H1 (cell line): Measurements from ENCODE around the gene ANKRD26. TPM values are rescaled to one million over a fixed set of nuclear protein-coding genes. Genes with fewer than 3 reads are reported as not detected.

Experiments
- HDAC6 ChIP-seq: IDR thresholded peaks from one replicate; pipeline ENCODE4 v1.7.1; 2012; ENCODE audit warnings: low read depth, mild to moderate bottlenecking, inconsistent platforms, low read length, moderate library complexity
- KDM1A ChIP-seq: fragments of 200-600, 300-600 bp; sonication (generic); IDR thresholded peaks from 2 replicates; pipeline ENCODE4 v1.7.1; 2016; ENCODE audit warnings: mild to moderate bottlenecking, low read length, borderline replicate concordance
- polyA plus RNA-seq, 7 experiments: library from polyadenylated mRNA; depleted of rRNA in 3 of 7; stranded (reverse) in 5 of 7; unstranded in 2 of 7; fragments of >200 nt in 5 of 7; fragments of 200-250 nt in 2 of 7; gene quantifications; 1 replicate in 5 of 7; 2 replicates in 1 of 7; 4 replicates in 1 of 7; pipeline versions ENCODE4 v1.2.1 to v1.2.3, GENCODE V29; 2011 to 2013; ENCODE audit warnings: missing spikeins in 2 of 7, mixed read lengths in 2 of 7
- total RNA-seq: library from RNA; stranded (reverse); fragmentation: NEBNext Ultra II Directional; extraction: Animal tissue kit (Norgen Biotek cat#: 25700); gene quantifications from 2 replicates; pipeline ENCODE4 v1.2.1, GENCODE V29; 2021
- TF ChIP-seq, protein P1 (sequence below): fragments of 300-600 bp; sonication (generic); IDR thresholded peaks from 2 replicates; pipeline ENCODE4 v1.7.1; 2012; ENCODE audit warnings: low read length, moderate library complexity, mild to moderate bottlenecking, inconsistent platforms; ENCODE audit not compliant: insufficient replicate concordance

The ANKRD26 gene
- total and polyA plus RNA-seq, 2 of the 8 experiments (the other 6 are each of a cell fraction or from before 2014, with no cell fraction given), result 1.3 to 8.8 TPM

DNA sequence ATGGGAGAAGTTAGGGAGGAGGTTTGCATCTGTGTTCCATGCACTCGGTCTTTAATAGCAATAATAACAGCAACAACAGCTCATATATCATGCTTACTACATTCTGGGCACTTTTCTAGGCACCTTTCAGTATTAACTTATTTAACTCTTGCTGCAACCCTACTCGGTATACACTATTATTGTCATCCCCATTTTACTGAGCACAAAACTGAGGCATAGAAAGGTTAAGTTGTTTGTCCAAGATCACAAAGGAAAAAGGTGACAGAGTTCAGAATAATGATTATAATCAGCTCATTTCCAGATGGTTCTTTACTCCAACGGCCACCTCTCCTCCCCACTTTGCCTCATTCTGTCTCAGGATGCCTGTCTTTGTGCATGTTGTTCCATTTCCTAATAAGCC lies 137.5 kb downstream of the ANKRD26 start (continued):
- TF ChIP-seq, protein P1, sequence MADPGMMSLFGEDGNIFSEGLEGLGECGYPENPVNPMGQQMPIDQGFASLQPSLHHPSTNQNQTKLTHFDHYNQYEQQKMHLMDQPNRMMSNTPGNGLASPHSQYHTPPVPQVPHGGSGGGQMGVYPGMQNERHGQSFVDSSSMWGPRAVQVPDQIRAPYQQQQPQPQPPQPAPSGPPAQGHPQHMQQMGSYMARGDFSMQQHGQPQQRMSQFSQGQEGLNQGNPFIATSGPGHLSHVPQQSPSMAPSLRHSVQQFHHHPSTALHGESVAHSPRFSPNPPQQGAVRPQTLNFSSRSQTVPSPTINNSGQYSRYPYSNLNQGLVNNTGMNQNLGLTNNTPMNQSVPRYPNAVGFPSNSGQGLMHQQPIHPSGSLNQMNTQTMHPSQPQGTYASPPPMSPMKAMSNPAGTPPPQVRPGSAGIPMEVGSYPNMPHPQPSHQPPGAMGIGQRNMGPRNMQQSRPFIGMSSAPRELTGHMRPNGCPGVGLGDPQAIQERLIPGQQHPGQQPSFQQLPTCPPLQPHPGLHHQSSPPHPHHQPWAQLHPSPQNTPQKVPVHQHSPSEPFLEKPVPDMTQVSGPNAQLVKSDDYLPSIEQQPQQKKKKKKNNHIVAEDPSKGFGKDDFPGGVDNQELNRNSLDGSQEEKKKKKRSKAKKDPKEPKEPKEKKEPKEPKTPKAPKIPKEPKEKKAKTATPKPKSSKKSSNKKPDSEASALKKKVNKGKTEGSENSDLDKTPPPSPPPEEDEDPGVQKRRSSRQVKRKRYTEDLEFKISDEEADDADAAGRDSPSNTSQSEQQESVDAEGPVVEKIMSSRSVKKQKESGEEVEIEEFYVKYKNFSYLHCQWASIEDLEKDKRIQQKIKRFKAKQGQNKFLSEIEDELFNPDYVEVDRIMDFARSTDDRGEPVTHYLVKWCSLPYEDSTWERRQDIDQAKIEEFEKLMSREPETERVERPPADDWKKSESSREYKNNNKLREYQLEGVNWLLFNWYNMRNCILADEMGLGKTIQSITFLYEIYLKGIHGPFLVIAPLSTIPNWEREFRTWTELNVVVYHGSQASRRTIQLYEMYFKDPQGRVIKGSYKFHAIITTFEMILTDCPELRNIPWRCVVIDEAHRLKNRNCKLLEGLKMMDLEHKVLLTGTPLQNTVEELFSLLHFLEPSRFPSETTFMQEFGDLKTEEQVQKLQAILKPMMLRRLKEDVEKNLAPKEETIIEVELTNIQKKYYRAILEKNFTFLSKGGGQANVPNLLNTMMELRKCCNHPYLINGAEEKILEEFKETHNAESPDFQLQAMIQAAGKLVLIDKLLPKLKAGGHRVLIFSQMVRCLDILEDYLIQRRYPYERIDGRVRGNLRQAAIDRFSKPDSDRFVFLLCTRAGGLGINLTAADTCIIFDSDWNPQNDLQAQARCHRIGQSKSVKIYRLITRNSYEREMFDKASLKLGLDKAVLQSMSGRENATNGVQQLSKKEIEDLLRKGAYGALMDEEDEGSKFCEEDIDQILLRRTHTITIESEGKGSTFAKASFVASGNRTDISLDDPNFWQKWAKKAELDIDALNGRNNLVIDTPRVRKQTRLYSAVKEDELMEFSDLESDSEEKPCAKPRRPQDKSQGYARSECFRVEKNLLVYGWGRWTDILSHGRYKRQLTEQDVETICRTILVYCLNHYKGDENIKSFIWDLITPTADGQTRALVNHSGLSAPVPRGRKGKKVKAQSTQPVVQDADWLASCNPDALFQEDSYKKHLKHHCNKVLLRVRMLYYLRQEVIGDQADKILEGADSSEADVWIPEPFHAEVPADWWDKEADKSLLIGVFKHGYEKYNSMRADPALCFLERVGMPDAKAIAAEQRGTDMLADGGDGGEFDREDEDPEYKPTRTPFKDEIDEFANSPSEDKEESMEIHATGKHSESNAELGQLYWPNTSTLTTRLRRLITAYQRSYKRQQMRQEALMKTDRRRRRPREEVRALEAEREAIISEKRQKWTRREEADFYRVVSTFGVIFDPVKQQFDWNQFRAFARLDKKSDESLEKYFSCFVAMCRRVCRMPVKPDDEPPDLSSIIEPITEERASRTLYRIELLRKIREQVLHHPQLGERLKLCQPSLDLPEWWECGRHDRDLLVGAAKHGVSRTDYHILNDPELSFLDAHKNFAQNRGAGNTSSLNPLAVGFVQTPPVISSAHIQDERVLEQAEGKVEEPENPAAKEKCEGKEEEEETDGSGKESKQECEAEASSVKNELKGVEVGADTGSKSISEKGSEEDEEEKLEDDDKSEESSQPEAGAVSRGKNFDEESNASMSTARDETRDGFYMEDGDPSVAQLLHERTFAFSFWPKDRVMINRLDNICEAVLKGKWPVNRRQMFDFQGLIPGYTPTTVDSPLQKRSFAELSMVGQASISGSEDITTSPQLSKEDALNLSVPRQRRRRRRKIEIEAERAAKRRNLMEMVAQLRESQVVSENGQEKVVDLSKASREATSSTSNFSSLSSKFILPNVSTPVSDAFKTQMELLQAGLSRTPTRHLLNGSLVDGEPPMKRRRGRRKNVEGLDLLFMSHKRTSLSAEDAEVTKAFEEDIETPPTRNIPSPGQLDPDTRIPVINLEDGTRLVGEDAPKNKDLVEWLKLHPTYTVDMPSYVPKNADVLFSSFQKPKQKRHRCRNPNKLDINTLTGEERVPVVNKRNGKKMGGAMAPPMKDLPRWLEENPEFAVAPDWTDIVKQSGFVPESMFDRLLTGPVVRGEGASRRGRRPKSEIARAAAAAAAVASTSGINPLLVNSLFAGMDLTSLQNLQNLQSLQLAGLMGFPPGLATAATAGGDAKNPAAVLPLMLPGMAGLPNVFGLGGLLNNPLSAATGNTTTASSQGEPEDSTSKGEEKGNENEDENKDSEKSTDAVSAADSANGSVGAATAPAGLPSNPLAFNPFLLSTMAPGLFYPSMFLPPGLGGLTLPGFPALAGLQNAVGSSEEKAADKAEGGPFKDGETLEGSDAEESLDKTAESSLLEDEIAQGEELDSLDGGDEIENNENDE, result no peak
- TF ChIP-seq KDM1A (no peak), HDAC6 (no peak)
